Suppressor macrophage (primary cell): ENCODE results near the gene SLC6A20.
A peak's percentile ranks its signal among the peaks of the same experiment; 100 is the strongest.

Source experiments
- DNase-seq, 4 experiments: peaks; one replicate each; pipeline ENCODE4 v3.0.0-alpha.2; 2020 to 2022

The SLC6A20 gene

DNA sequence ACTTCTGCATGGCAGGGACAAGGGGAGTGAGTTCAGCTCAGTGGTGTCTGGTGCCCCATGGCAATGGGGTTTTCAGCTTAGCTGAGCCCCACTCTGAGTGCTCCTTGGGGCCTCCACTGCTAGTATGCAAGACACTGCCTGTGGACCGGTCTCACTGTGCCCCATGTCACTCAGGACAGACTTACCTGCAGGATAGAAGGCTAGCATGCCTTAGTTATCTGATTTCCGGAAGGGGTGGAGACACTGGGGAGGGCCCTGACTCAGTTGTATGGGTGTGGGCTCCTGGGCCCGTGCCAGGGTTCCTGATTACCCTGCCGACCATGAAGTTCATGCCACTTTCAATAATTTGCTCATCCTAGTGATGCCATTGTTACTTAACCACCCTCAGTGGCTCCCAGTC is 4.3 kb upstream of the SLC6A20 start:
- no peak for DNase-seq

DNA sequence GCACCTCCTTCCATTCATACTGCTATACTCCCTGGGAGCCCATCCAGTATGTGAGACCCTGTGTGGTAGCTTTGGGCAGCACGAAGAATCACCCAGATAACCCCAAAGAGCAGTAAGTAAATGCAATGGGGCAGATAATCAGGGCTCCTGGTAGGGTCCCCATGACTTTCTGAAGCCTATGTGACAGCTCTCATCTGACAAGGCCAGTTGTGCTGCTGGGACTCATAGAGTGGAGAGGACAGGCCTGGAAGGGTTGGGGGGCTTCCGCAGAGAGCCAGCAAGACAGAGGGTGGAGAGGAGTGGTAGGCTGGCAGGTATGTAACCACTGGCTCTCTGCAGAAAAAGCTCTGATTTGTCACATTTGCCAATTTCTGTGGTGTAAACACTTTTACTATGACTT is 3.2 kb upstream of the SLC6A20 start:
- DNase-seq = no peak

DNA sequence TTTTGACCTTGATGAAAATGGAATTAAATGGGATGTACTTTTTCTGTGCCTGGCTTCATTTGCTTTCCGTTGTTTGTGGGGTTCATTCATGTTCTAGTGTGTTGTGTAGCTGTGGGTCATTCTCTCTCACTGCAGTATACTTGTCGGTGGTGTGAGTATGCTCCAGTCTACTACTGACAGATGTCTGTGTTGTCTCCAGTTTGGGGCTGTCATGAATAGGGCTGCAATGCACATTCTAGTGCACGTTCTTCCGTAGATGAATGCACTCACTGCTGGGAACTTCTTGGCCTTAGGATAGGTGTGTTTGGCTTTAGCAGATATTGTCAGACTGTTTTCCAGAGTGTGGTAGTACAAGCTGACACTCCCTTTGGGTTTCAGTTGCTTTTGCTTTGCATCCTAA is 1.7 kb upstream of the SLC6A20 start:
- DNase-seq = no peak

DNA sequence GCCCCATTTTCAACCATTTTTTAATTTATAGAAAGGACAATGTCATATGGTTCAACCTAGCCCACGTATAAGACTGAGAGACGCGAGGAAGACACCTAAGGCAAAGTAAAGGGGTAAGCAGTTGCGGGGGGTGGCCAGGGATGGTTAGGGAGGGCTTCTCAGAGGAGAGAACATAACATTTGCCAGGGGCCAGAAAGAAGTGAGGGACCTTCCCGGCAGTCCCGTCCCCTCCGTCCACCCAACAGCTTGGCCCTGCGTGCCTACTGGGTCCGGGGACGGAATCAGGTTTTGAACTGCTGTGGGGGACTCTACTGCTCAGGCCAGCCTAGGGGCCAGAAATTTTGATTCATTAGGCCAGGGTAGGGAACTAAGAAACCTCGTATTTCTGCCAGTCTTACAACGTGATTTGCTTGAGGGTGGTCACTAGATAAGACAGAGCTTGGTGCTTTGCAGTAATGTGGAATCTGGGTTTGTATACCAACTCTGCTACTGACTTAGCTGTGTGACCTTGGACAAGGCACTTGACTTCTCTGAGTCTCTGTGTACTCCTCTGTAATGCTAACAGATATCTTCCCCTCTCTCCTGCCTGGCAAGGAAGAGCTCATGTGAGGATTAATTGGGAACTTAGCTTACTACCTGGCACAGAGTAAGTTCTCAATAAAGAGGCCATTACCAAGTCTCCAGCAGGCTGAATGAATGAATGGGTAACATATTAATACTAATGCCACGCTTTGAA is 734 bp upstream of the SLC6A20 start:
- no peak for DNase-seq

DNA sequence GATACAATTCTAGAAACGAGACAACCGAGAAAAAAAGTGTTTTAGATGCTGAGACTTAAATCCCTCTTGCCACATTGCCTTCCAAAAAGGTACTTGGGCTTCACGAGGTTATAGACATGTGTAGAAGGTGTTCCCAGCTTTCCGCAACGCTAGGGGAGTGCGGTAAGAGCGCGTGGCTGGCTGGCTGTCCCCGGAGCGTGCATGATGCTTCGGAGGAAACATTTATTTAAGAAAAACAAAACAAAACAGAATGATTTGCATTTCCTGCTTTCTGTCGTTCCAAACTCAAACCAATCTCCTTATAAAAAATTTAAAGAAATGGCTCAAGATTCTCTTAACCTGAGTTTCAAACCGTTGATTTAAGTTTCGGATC is 841 bp downstream of the SLC6A20 start:
- peak in 1 of 4 experiments; percentile 2 for DNase-seq

DNA sequence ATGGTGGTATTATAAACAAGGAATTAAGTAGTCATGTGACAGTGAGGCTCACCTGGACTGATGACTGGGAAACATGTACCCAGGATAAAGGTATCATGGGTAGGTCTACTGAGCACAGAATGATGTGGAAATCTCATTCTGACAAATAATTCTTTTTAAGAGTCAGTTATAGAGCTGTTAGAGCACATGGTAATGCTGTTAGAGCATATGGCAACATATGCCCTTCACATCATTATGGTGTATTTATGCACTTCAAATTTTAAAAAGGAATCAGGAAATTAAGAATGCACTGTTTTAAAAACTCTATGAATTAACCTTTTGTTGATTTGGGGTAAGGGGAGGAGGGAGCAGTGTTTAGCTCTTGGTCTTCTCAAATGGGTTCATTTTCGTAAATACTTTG is 1.7 kb downstream of the SLC6A20 start:
- DNase-seq = no peak

DNA sequence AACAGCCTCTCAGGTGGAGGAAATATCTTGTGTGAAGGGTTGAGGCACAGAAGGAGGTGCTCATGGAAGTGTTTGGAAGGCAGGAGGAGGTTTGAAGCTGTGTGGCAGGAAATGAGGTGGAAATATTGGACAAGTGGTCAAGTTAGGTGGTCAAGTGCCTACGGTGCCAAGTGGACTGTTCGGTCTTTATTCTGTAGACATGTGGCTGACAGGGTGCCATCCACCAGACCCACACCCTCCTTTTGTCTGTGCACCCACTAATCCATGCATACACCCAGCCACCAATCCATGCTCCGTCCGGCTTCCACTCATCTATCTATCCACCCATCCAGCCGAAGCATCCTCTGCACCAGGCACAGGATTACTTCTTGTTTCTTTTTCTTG is 2.2 kb downstream of the SLC6A20 start:
- DNase-seq = no peak

DNA sequence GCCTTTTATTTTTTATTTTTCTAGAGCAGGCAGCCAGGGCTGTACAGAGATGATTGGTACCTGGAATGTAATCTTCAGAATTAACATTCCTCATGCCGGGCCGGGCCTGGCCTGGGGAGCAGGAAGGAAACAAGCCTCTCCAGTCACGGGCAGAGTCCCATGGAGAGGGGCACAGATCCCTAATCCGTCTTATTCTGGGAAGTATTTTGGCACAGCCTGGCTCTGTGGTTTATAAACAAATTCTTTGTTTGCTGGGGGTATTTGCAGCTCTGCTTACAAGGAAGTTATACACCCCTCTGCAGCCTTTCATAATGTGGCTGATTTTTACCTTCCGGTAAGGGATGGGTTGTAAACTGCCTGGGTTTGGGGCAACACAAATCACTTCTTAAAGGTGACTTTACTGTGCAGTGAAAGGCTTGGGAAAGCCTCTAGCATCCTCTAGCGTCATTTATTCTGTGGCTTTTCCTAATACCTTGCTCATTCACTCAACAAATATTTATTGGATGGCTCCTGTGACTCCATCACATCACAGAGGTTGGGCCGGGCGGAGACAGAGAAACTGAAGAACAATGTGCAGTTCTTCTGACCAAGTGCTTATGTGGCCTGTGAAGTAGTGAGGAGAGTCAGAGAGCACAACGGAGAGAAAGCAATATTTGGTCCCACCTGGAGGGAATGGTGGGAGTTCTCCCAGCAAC is 2.7 kb downstream of the SLC6A20 start:
- no peak for DNase-seq

DNA sequence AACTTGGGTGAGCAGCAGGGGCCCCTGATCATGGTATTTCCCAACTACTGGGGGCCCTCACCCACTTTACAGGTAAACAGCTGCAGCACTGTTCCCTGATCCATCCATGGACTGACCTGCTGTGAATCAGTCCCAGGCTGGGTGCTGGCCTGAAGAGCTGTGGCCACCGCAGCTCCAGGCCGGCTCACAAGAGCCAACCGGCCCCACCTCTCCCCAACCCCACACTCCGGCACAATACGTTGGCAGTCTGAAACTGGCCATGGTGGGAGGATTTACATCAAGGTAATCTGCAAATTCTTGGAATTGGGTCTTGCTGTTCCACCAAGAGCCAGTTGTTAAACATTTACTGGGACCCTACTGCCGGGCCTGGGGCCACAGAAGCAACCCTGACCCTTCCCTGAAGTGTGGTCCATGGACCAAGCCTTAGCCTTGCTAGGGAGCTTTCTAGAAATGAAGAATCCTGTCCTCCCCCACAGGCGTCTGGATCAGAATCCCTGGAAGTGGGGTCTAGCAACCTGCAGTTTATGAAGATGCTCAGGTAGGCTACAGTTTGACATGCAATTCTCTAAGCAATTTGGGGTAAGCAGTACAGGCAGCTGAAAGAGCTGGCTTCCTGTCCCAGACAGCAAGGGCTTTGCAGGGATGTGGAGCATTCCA is 3.7 kb downstream of the SLC6A20 start:
- DNase-seq = no peak

DNA sequence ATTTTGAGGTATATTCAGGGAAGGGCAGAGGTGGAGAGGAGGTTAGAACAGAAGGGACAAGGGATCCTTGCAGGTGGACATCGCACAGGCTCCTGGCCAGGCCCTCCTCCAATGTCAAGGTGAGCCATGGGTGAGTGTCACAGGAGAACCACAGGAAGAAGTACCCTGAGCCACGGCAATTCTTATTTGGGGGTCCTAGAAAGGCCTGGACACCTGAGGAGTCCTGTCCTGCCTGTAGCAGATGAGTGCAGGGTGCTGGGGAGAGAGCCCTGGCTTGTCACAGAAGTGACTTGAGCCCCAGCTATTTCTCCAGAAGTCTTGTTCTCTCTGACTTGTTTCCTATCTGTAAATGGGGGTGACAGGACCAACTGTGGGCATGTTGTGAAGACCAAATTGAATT is 4.3 kb downstream of the SLC6A20 start:
- DNase-seq = no peak

DNA sequence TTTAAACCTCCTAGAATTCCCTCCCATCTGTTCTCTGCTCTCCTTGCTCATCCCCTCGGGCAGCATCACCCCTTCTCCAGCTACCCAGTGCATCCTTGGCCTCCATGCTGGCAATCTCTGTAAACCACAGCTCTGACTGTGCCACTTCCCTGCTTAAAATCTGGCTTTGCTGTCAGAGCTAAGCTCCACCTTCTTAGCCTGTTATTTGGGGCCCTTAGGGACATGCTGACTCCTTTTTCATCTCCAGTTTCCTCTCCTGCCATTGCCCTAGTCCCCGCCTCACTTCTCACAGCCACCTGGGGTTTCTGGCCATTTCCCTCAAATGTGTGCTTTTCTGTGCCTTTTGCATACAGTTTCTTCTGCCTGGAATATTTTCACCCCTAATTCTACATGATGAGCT is 5.7 kb downstream of the SLC6A20 start:
- no peak for DNase-seq

DNA sequence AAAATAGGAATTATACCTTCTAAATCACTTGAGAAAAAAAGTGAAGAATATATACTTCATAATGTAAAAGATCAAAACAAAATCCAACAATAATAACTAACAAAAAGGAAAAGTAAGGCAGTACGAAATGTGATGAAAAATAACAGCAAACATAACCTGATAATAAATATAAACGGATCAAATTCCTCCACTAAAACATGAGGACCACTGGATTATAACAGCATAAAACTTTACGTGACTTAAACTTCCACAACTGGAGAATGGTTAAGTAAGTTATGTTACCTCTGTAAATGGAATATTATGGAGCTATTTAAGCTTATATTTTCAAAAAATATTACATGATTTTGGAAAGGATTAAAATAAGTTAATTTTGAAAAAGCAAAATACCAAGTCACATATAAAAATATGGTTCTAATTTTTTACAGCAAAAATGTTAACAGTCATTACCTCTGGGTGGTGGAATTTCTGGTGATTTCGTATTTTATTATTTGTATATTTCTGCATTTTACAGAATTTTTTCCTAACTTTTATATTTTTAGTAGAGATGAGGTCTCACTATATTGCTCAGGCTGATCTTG is 7.0 kb downstream of the SLC6A20 start:
- no peak for DNase-seq

DNA sequence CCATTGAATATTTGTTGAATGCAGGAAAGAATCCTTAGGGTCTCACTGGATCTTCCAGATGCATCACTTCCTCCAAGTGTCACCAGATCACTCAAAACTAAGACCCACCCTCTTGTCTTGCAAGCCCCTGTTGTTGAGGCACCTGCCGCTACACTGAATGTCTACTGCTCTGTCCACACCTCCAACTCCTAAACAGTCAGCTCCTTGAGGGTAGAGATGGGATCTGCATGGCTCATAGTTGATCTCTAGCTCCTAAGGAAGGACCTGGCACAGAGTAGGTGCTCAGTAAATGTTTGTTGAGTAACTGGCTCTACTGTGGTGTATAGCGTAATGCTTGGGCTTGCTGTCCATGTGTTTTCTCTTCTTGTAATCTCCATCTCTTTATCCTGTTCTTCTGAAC is 8.8 kb downstream of the SLC6A20 start:
- no peak for DNase-seq

DNA sequence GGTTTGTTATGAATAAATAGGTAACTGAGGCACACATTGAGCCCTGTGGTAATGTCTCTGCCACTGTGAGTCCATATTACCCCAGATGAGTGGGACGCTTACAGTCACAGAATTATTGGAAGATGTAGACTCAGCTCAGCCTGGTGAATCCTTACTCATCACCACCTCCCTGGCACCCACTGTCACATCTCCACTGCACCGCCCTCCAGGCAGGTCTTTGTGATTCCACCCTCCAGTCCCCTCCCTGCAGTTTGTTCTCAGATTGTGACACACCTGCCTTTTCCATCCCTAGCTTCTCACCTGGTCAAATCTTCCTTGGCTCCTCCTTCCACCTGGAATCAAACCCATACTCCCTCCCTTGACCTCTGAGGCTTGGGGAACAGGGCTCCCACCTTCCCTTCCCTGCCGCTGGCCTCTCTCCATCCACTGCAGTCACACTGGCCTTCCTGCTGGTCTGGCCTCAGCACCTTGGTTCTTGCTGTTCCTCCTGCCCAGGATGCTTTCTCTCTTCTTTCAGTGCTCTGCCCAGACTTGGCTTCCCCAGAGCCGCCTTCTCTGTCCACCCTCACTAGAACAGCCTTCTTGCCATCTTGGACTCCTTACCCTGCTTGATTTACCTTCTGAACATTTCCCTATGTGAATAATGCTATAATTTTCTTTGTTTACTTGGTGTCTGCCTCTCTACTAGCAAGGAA is 9.4 kb downstream of the SLC6A20 start:
- DNase-seq = no peak

DNA sequence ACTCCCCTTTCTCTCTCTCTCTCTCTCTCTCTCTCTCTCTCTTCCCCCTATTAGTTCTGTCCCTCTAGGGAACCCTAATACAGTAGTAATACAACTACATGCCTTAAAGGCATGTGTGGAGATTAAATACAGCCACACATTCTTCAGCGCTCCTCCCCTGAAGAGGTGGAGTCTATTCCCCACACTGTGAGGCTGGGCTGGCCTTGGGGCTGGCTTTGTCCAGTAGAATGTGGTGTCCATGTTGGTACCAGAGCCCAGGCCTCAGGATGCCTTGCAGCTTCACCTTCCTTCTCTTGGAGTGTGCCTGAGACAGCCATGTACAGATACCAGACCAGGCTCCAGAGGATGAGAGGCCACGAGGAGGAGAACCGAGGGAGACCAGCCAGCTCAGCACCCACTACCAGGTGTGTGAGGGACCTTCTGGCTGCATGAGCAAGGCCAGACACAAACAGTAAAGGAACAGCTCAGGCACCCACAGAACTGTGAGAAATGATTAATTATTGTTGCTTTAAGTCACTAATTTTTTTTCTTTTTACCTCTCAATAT is 10.7 kb downstream of the SLC6A20 start:
- DNase-seq = no peak

DNA sequence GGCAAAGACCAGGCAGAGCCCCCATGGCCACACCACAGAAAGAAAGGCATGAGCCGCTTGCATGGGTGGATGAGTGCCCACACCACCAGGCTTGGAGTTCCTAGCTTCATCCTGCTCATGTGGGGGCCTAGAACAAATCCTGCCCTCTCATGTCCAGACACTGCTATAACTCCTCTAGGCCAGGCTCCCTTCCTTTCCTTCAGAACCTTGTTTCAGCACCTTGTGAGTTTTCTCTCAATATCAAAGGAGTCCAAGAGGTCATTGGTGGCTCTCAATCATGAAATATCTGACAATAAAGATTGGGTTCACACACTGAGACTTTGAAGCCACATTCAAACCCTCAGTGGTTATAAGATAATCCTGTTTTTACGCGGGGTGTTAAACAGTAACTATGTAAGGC is 12.7 kb downstream of the SLC6A20 start:
- no peak for DNase-seq

DNA sequence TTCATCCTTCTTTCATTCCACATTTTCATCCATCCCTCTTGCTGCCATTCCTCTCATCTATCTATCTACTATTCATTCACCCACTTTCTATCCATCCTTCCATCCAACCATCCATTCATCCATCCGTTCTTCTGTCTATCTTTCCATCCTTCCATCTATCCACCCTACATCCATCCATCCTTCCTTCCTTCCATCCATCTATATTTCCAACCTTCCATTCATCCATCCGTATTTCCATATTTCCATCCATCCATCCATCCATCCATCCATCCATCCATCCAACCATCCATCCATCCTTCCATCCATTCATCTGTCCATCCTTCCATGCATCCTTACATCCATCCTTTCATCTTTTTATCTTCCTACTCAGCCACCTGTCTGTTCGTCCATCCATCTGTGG is 14.0 kb downstream of the SLC6A20 start:
- no peak for DNase-seq

DNA sequence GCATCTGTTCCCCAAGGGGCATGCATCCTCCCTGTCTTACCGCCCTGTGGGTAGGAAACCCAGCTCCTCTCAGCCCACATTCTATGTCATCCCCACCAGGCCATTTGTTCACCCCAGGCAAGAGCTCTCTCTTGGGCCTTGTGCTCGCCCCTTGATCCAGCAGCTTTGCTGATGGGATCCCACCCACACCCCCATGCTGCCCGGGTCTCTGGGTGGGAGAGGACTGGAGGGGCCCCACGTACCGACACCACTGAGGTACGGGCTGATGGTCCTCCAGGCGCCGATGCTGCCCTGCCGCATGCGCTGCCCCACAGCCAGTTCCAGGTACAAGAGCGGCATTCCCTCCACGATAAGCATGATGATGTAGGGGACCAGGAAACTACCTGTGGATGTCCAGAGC is 14.5 kb downstream of the SLC6A20 start:
- no peak for DNase-seq

DNA sequence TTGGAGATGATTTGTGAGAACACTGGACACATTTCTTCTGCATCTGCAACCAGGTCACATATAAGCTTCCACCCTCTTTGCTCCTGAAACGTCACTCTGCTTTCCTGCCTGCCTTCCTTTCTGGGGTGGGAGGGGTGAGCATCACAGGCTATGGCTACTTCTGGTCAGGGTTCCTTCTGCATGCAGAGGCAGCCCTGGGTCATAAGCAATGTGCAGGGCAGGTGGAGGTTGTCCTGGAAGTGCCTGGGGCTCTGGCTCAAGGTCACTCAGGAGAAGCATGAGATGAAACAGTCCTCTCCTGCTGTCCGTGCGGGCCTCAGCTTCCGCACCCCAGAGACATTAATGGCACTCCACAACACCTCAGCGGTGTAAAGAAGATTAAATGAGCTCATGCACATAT is 15.1 kb downstream of the SLC6A20 start:
- no peak for DNase-seq

DNA sequence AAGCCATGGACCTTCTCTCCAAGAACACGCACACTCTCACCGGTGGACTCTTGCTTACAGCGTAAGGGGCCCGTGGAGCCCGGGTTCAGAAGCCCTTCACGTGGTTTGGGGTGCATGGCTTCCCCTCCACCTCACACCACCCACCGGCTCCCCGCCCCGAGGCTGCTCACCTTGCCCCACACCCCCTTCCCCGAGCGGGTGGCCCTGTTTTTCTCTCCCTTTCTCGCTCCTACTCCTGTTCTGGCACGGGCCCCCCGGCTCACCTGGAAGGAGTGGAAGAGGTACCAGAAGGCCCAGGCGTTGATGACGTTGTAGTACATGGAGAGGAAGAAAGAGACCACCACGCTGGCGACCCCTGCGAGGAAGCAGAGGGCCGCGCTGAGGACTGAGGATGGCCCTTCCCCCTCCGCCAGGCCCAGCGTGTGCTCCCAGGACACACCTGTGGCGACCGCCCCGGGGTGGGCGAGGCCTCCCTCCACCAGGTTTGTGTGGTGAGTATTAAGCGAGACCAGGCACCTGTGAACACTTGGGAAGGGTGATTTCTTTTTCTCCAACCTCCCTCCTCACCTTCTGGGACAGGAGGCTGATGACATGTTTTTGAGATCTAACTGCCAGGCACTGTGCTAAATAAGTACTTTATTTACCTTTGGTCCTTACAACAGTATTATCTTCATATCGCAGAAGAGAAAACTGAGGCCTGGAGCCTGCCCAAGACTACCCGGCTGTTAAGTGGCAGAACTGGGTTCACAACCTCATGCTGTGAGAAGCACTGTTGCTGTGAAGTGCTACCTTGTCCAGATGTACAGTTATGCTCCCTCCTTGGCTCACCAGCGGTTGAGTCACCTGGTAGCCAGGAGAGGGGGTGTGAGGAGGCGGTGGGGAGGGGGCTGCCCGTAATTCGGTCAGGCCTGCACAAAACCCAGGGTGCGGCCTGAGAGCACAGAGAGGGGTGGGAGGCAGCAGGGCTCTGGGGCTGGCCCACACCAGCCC is 16.3 kb downstream of the SLC6A20 start:
- DNase-seq = no peak

DNA sequence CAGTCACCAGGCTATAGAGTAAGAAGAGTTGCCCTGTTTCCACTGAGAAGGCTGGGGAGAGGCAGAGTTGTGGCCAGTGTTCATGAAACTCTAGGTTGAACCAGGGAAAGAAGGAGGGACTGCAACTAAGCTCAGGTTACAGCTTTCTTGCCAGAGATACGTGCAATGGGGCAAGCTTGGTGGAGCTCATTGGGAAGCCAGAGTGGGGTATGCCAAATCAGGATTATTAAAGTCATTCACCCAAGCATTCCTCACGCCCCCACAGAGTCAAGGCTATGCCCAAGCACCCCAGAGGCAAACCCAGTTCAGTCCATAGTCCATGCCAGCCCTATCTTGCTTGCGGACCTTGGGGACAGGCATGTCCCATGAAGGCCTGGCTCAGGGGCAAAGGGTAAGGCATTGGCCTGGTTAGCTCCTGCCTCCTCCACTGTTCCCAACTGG is 17.6 kb downstream of the SLC6A20 start:
- no peak for DNase-seq
